Stimulated activated CD4-positive, alpha-beta T cell treated with anti-CD3 and anti-CD28 coated beads, Interleukin-1b, Interleukin-23, amount 100 ng/mL, for 4 hours (primary cell): Measurements from ENCODE around the gene SLC35F3.
"Not testable (repeated sequence)": the region's sequence is repeated elsewhere in the genome, so short reads cannot be mapped to it uniquely, and the experiment has no call there.

Source experiments
- DNase-seq, 2 donors: peaks; one replicate each; pipeline ENCODE4 v3.0.0-alpha.2; 2020; ENCODE audit warnings: low read depth in 2 of 2

Gene SLC35F3

GRCh38 chr1:233904633-233905415 is at the start of gene SLC35F3:
SLC35F3 (plus strand) TSS chr1:233904676.
- no peak for DNase-seq

GRCh38 chr1:233859446-233859845 is 45.0 kb upstream of the SLC35F3 start:
- DNase-seq, result no peak

GRCh38 chr1:233863901-233864545 is 40.5 kb upstream of the SLC35F3 start:
- no peak for DNase-seq

GRCh38 chr1:233864578-233864977 is 39.9 kb upstream of the SLC35F3 start:
- DNase-seq, result no peak

GRCh38 chr1:233865216-233865615 is 39.3 kb upstream of the SLC35F3 start:
- no peak for DNase-seq

- no peak for DNase-seq
Observed at GRCh38 chr1:233865902-233866301, 38.6 kb upstream of the SLC35F3 start.

- DNase-seq, result no peak
Observed at GRCh38 chr1:233867028-233867427, 37.4 kb upstream of the SLC35F3 start.

GRCh38 chr1:233868461-233868860 is 36.0 kb upstream of the SLC35F3 start:
- no peak for DNase-seq

- DNase-seq, result no peak
Observed at GRCh38 chr1:233869680-233870079, 34.8 kb upstream of the SLC35F3 start.

GRCh38 chr1:233873666-233874065 is 30.8 kb upstream of the SLC35F3 start:
- DNase-seq, result no peak

GRCh38 chr1:233879841-233880240 is 24.6 kb upstream of the SLC35F3 start:
- DNase-seq, result no peak

GRCh38 chr1:233883671-233884070 is 20.8 kb upstream of the SLC35F3 start:
- DNase-seq, result no peak

- no peak for DNase-seq
Observed at GRCh38 chr1:233884461-233885151, 19.9 kb upstream of the SLC35F3 start.

GRCh38 chr1:233885196-233885920 is 19.1 kb upstream of the SLC35F3 start:
- no peak for DNase-seq

- DNase-seq, result not testable (repeated sequence)
Observed at GRCh38 chr1:233891151-233891550, 13.3 kb upstream of the SLC35F3 start.

GRCh38 chr1:233897325-233898162 is 6.9 kb upstream of the SLC35F3 start:
- DNase-seq, result no peak

- no peak for DNase-seq
Observed at GRCh38 chr1:233901495-233901894, 3.0 kb upstream of the SLC35F3 start.

GRCh38 chr1:233905416-233906051 is 1.1 kb downstream of the SLC35F3 start:
- DNase-seq, result no peak

GRCh38 chr1:233907151-233907550 is 2.7 kb downstream of the SLC35F3 start:
- no peak for DNase-seq

- no peak for DNase-seq
Observed at GRCh38 chr1:233908092-233908491, 3.6 kb downstream of the SLC35F3 start.

- DNase-seq, result no peak
Observed at GRCh38 chr1:233909195-233909594, 4.7 kb downstream of the SLC35F3 start.
